CD14-positive monocyte (primary cell): Measurements from ENCODE around the gene ABCA4. TPM values are rescaled to one million over a fixed set of nuclear protein-coding genes. Genes with fewer than 3 reads are reported as not detected.
A peak's percentile ranks its signal among the peaks of the same experiment; 100 is the strongest.

Experiments used
- DNase-seq, 3 donors: peaks; one replicate each; pipeline ENCODE4 v3.0.0-alpha.2; 2011 to 2022
- H2AFZ ChIP-seq: 2 replicates; pipeline ENCODE4 v1.6.0; 2012; ENCODE audit warnings: mild to moderate bottlenecking, low read depth, low read length, inconsistent platforms; ENCODE audit not compliant: insufficient read depth, poor library complexity, severe bottlenecking
- H3K27ac ChIP-seq, 2 donors: 1 replicate in 1 of 2; 2 replicates in 1 of 2; pipeline ENCODE4 v1.5.1; 2012 to 2013; ENCODE audit warnings: low read length in 2 of 2, control low read depth in 1 of 2, inconsistent platforms in 1 of 2, low read depth in 1 of 2, mild to moderate bottlenecking in 1 of 2
- H3K27me3 ChIP-seq, 2 donors: one replicate each; pipeline versions ENCODE4 v1.6.0 to v1.6.1; 2011 to 2013; ENCODE audit warnings: low read length in 2 of 2; ENCODE audit not compliant: control insufficient read depth in 2 of 2, insufficient read depth in 2 of 2
- H3K36me3 ChIP-seq, 2 donors: replicated peaks in 1 of 2; 1 replicate in 1 of 2; 2 replicates in 1 of 2; pipeline versions ENCODE4 v1.5.1 to v1.6.1; 2012 to 2013; ENCODE audit warnings: low read length in 2 of 2, control low read depth in 1 of 2, inconsistent platforms in 1 of 2, mild to moderate bottlenecking in 1 of 2; ENCODE audit not compliant: insufficient read depth in 2 of 2, control insufficient read depth in 1 of 2
- H3K4me1 ChIP-seq, 2 donors: 1 replicate in 1 of 2; 2 replicates in 1 of 2; pipeline versions ENCODE4 v1.5.1 to v1.6.1; 2012 to 2013; ENCODE audit warnings: low read length in 2 of 2, control low read depth in 1 of 2, inconsistent platforms in 1 of 2, mild to moderate bottlenecking in 1 of 2, moderate library complexity in 1 of 2; ENCODE audit not compliant: insufficient read depth in 2 of 2, control insufficient read depth in 1 of 2
- H3K4me2 ChIP-seq: replicated peaks from 2 replicates; pipeline ENCODE3; 2012; ENCODE audit warnings: low read length, moderate library complexity, mild to moderate bottlenecking; ENCODE audit not compliant: poor library complexity, severe bottlenecking; ENCODE audit errors: extremely low read depth
- H3K4me3 ChIP-seq, 3 experiments: fragments of 200-600 bp in 1 of 3; sonication (generic) in 1 of 3; replicated peaks in 1 of 3; 1 replicate in 2 of 3; 2 replicates in 1 of 3; pipeline ENCODE4 v1.5.1; 2011 to 2013; ENCODE audit warnings: low read length in 3 of 3, mild to moderate bottlenecking in 3 of 3, control low read depth in 2 of 3, low read depth in 2 of 3, inconsistent platforms in 1 of 3, moderate library complexity in 1 of 3
- H3K79me2 ChIP-seq: 2 replicates; pipeline ENCODE4 v1.6.0; 2012; ENCODE audit warnings: mild to moderate bottlenecking, control low read depth, inconsistent platforms, low read length, moderate library complexity; ENCODE audit not compliant: insufficient read depth
- H3K9ac ChIP-seq: 2 replicates; pipeline ENCODE4 v1.6.0; 2017; ENCODE audit warnings: low read length, mild to moderate bottlenecking; ENCODE audit not compliant: insufficient read depth, poor library complexity, severe bottlenecking
- H3K9me3 ChIP-seq, 2 donors: replicated peaks in 1 of 2; 1 replicate in 1 of 2; 2 replicates in 1 of 2; pipeline versions ENCODE4 v1.5.1 to v1.6.1; 2012 to 2013; ENCODE audit warnings: low read length in 2 of 2, control low read depth in 1 of 2; ENCODE audit not compliant: control insufficient read depth in 1 of 2, insufficient read depth in 1 of 2
- H4K20me1 ChIP-seq: 2 replicates; pipeline ENCODE4 v1.6.0; 2012; ENCODE audit warnings: mild to moderate bottlenecking, low read length, control low read depth, moderate library complexity; ENCODE audit not compliant: insufficient read depth
- H3K27ac Mint-ChIP-seq, 7 donors: one replicate each; pipeline ENCODE4 v1.8.0; 2020; ENCODE audit warnings: mild to moderate bottlenecking in 7 of 7, mixed read lengths in 7 of 7, moderate library complexity in 6 of 7, inconsistent platforms in 2 of 7
- H3K27me3 Mint-ChIP-seq, 3 donors: one replicate each; pipeline ENCODE4 v1.8.0; 2021 to 2022; ENCODE audit warnings: low read depth in 3 of 3, mild to moderate bottlenecking in 3 of 3, mixed read lengths in 3 of 3, moderate library complexity in 3 of 3, inconsistent platforms in 1 of 3
- H3K36me3 Mint-ChIP-seq, 2 donors: one replicate each; pipeline ENCODE4 v1.8.0; 2020; ENCODE audit warnings: mixed read lengths in 2 of 2, inconsistent platforms in 1 of 2, mild to moderate bottlenecking in 1 of 2
- H3K4me1 Mint-ChIP-seq: one replicate; pipeline ENCODE4 v1.8.0; 2020; ENCODE audit warnings: mild to moderate bottlenecking, mixed read lengths
- H3K4me3 Mint-ChIP-seq, 2 donors: one replicate each; pipeline ENCODE4 v1.8.0; 2020; ENCODE audit warnings: mild to moderate bottlenecking in 2 of 2, mixed read lengths in 2 of 2, moderate library complexity in 1 of 2
- H3K9me3 Mint-ChIP-seq, 7 donors: one replicate each; pipeline ENCODE4 v1.8.0; 2020 to 2022; ENCODE audit warnings: mixed read lengths in 7 of 7, mild to moderate bottlenecking in 6 of 7, moderate library complexity in 6 of 7, inconsistent platforms in 2 of 7
- WGBS: methylation state at CpG from one replicate; pipeline ENCODE4 v1.1.5; 2013; ENCODE audit warnings: missing lambda C conversion rate; ENCODE audit not compliant: insufficient coverage; 5-methylcytosine and 5-hydroxymethylcytosine counted together
- intact Hi-C, 2 donors: fragments of 100-400 bp; cut with micrococcal nuclease; formaldehyde crosslinking; loops; one replicate each; pipeline versions ENCODE4 v1.15.0 to v1.15.1; 2023
- polyA plus RNA-seq, 3 donors: library from polyadenylated mRNA; depleted of rRNA in 1 of 3; unstranded in 2 of 3; stranded (reverse) in 1 of 3; fragments of 300-500 nt in 2 of 3; fragments of >200 nt in 1 of 3; fragmentation: Illumina TruSeq in 2 of 3; gene quantifications; 1 replicate in 2 of 3; 2 replicates in 1 of 3; pipeline ENCODE4 v1.2.3, GENCODE V29; 2012 to 2021
- TF ChIP-seq, protein P1 (sequence below): fragments of 200-600 bp; IDR thresholded peaks from one replicate; pipeline ENCODE4 v1.8.0; 2022; ENCODE audit warnings: antibody characterized with exemption, mild to moderate bottlenecking

ABCA4 gene
- polyA plus RNA-seq, 3 donors = not detected

DNA sequence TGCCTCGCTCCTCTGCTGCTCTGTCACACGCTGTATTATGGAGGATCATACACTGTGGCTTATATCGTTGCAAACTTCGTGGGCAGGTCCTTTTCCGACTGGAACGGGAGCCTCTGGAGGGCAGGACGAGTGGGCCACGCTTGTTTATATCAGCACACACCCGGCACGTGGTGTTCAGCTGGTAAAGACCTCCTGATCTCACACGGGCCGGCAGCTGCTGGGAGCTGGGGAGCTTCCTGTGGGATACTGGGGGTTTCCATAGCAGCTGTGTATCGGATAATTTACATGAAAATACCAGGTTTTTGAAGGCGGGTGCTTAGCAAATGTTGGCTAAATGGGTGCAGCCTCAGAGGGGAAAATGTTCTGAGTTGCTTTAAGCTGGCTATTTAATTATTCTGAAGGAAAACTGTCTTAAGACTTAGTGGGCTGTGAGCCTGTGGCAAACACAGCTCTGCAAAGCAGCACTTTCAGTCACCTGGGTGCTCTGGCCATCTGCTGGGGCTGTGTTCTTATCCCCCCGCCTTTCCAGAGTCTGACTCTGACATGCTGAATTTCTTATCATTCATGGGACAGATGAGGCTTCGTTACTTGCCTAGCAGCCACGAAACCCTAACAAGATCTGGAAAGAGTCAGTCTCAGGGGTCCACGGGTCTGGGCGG lies 108.1 kb downstream of the ABCA4 start:
- no peak overlapping the region for H2AFZ ChIP-seq
- 91% methylated on average over 19 of the region's 19 CpGs for WGBS
- no peaks in the 10 kb centered on the region for H3K36me3 ChIP-seq
- no peak overlapping the region for H3K9ac ChIP-seq
- TF ChIP-seq, protein P1, sequence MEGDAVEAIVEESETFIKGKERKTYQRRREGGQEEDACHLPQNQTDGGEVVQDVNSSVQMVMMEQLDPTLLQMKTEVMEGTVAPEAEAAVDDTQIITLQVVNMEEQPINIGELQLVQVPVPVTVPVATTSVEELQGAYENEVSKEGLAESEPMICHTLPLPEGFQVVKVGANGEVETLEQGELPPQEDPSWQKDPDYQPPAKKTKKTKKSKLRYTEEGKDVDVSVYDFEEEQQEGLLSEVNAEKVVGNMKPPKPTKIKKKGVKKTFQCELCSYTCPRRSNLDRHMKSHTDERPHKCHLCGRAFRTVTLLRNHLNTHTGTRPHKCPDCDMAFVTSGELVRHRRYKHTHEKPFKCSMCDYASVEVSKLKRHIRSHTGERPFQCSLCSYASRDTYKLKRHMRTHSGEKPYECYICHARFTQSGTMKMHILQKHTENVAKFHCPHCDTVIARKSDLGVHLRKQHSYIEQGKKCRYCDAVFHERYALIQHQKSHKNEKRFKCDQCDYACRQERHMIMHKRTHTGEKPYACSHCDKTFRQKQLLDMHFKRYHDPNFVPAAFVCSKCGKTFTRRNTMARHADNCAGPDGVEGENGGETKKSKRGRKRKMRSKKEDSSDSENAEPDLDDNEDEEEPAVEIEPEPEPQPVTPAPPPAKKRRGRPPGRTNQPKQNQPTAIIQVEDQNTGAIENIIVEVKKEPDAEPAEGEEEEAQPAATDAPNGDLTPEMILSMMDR = no peak
- peak overlapping the region in 2 of 7 donors; percentile 27 to 31 for H3K27ac Mint-ChIP-seq
- no peak overlapping the region for H3K27ac ChIP-seq
- no peak overlapping the region for H3K4me2 ChIP-seq
- intact Hi-C loops = no loop called here
- peaks cover 0 to 4% (median 3%) of the 10 kb centered on the region in 7 donors for H3K9me3 Mint-ChIP-seq
- H3K4me1 Mint-ChIP-seq = peaks cover 34% of the 10 kb centered on the region
- H3K36me3 Mint-ChIP-seq = no peaks in the 10 kb centered on the region
- H4K20me1 ChIP-seq = no peaks in the 10 kb centered on the region
- no peaks in the 10 kb centered on the region for H3K79me2 ChIP-seq
- no peaks in the 10 kb centered on the region for H3K9me3 ChIP-seq
- no peak overlapping the region for H3K4me3 ChIP-seq
- peaks cover 10 to 15% of the 10 kb centered on the region in 2 donors for H3K4me1 ChIP-seq
- DNase-seq = no peak
- no peaks in the 10 kb centered on the region for H3K27me3 ChIP-seq
- H3K27me3 Mint-ChIP-seq = peaks cover 0 to 4% (median 2%) of the 10 kb centered on the region in 3 donors
- H3K4me3 Mint-ChIP-seq = no peak overlapping the region

DNA sequence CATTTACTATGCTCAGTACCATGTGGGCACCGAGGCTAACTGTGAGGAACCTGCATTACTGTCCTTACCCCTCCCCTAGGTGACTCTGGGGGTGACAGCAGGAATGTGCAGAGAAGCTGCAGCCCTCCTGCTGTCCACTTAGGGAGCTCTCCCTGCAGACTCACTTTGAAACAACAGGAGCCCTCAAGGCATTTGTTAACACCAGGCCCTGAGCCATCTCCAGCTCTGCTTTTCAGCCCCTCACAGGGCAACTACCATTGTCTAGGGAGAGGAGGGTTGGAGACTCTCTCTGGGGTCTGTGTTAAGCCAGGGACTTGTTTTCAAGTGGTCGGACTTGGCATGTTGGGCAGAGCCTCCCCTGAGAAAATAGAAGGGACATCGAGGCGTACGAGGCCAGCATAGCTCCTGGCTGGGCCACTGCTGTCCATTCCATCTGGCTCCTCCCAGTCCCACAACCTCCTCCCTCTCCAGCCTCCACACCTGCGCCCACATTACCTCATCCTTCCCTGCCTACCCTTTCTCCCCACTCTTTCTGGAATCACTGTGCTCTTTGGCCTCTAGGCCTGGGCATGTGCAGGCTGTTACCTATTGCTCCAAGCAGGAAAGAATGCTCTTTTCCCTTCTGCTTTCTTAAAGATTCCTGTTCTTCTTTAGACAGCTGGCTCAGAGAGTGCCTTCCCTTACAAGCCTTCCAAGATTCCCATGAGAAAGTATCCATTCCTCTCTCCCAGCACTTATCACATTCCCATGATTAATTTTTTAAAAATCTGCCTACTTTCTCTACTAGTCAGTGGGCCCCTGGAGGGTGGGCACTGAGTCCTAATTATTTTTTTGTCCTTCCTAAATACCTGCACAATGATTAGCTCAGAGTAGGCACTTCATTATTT lies 109.0 kb downstream of the ABCA4 start:
- H3K4me3 Mint-ChIP-seq = no peak overlapping the region
- H3K4me3 ChIP-seq = no peak overlapping the region
- H3K9ac ChIP-seq = no peak overlapping the region
- no peaks in the 10 kb centered on the region for H3K36me3 ChIP-seq
- H3K4me1 ChIP-seq = peaks cover 4 to 7% of the 10 kb centered on the region in 2 donors
- no peaks in the 10 kb centered on the region for H3K79me2 ChIP-seq
- no peaks in the 10 kb centered on the region for H3K36me3 Mint-ChIP-seq
- peaks cover 0 to 4% (median 3%) of the 10 kb centered on the region in 7 donors for H3K9me3 Mint-ChIP-seq
- intact Hi-C loops = no loop called here
- H3K9me3 ChIP-seq = no peaks in the 10 kb centered on the region
- DNase-seq = no peak
- no peak overlapping the region for H3K4me2 ChIP-seq
- H3K4me1 Mint-ChIP-seq = peaks cover 26% of the 10 kb centered on the region
- H3K27ac ChIP-seq = no peak overlapping the region
- peak overlapping the region in 1 of 7 donors; percentile 33 for H3K27ac Mint-ChIP-seq
- H3K27me3 Mint-ChIP-seq = peaks cover 0 to 4% (median 2%) of the 10 kb centered on the region in 3 donors
- H3K27me3 ChIP-seq = no peaks in the 10 kb centered on the region
- H4K20me1 ChIP-seq = no peaks in the 10 kb centered on the region
- WGBS = 98% methylated on average over 6 of the region's 6 CpGs
- no peak overlapping the region for H2AFZ ChIP-seq
- TF ChIP-seq, protein P1 = no peak
